DND-41 (cell line): ENCODE measurements around the gene STOML2.

ENCODE experiments used
- ATAC-seq: fragments of 200-7000 bp; cut with Tn5 transposase; 3 replicates; pipeline ENCODE4 v1.9.1; 2021; ENCODE audit warnings: low read depth; ENCODE audit not compliant: insufficient read depth
- DNase-seq: peaks from one replicate; pipeline ENCODE4 v3.0.0-alpha.2; 2020
- H2AFZ ChIP-seq: 2 replicates; pipeline ENCODE4 v1.6.0; 2012; ENCODE audit warnings: low read depth, low read length
- H3K27ac ChIP-seq: 2 replicates; pipeline ENCODE4 v1.5.1; 2012; ENCODE audit warnings: low read length, inconsistent platforms
- H3K27me3 ChIP-seq: fragments of 200-600 bp; sonication (generic); 2 replicates; pipeline ENCODE4 v1.6.0; 2012; ENCODE audit warnings: low read length, mild to moderate bottlenecking, inconsistent platforms; ENCODE audit not compliant: insufficient read depth, poor library complexity
- H3K36me3 ChIP-seq: 2 replicates; pipeline ENCODE4 v1.5.1; 2012; ENCODE audit warnings: low read length, inconsistent platforms; ENCODE audit not compliant: insufficient read depth
- H3K4me1 ChIP-seq: 2 replicates; pipeline ENCODE4 v1.5.1; 2012; ENCODE audit warnings: mild to moderate bottlenecking, low read length; ENCODE audit not compliant: insufficient read depth
- H3K4me2 ChIP-seq: 2 replicates; pipeline ENCODE4 v1.6.0; 2012; ENCODE audit warnings: mild to moderate bottlenecking, moderate library complexity, low read length, inconsistent platforms; ENCODE audit not compliant: insufficient read depth
- H3K4me3 ChIP-seq, 2 experiments: fragments of 200-600 bp in 1 of 2; shearing (Covaris generic) in 1 of 2; 2 replicates each; pipeline ENCODE4 v1.5.1; 2012 to 2016; ENCODE audit warnings: inconsistent platforms in 2 of 2, low read length in 2 of 2, mild to moderate bottlenecking in 2 of 2, low read depth in 1 of 2, moderate library complexity in 1 of 2
- H3K79me2 ChIP-seq: 2 replicates; pipeline ENCODE4 v1.6.0; 2012; ENCODE audit warnings: low read length, inconsistent platforms; ENCODE audit not compliant: insufficient read depth
- H3K9ac ChIP-seq: 2 replicates; pipeline ENCODE4 v1.6.0; 2012; ENCODE audit warnings: low read depth, mild to moderate bottlenecking, inconsistent platforms, low read length, moderate library complexity
- H3K9me3 ChIP-seq: 2 replicates; pipeline ENCODE4 v1.5.1; 2012; ENCODE audit warnings: low read length, moderate library complexity, mild to moderate bottlenecking, inconsistent platforms; ENCODE audit not compliant: insufficient read depth, severe bottlenecking
- H4K20me1 ChIP-seq: 2 replicates; pipeline ENCODE4 v1.6.0; 2012; ENCODE audit warnings: low read length; ENCODE audit not compliant: insufficient read depth
- CTCF ChIP-seq: IDR thresholded peaks from 2 replicates; pipeline ENCODE4 v1.5.1; 2012; ENCODE audit warnings: borderline replicate concordance, low read length, moderate library complexity, mild to moderate bottlenecking; ENCODE audit not compliant: poor library complexity, severe bottlenecking; ENCODE audit errors: extremely low read depth
- EZH2 ChIP-seq: IDR thresholded peaks from 3 replicates; pipeline ENCODE4 v1.6.1; 2012; ENCODE audit warnings: borderline replicate concordance, low read depth, mild to moderate bottlenecking, moderate library complexity, low read length, inconsistent platforms; ENCODE audit not compliant: severe bottlenecking

STOML2 gene

GRCh38 chr9:35111001-35111933 lies 8.3 kb upstream of the STOML2 start:
- Histone ChIP-seq H3K79me2 (no peaks in the 10 kb centered on the region), H2AFZ (peak overlapping the region; percentile 62), H3K27ac (peak overlapping the region; percentile 26; the same call in 1 of the 2 replicates), H3K4me1 (peaks cover 45% of the 10 kb centered on the region), H3K4me3 (peak overlapping the region; percentile 16 to 57; a peak in 3 of 4 replicates), H3K36me3 (no peaks in the 10 kb centered on the region; the same call in 1 of the 2 replicates), H3K9me3 (no peaks in the 10 kb centered on the region), H3K4me2 (peak overlapping the region; percentile 79), H4K20me1 (no peaks in the 10 kb centered on the region), H3K27me3 (no peaks in the 10 kb centered on the region), H3K9ac (peak overlapping the region; percentile 55)
- no peak for TF ChIP-seq CTCF
- TF ChIP-seq EZH2, result no peak
- ATAC-seq (peak; percentile 75), DNase-seq (peak; percentile 95)

- Histone ChIP-seq H3K4me3 (peak overlapping the region in 1 of 2 experiments; percentile 57; a peak in 2 of 4 replicates), H3K27me3 (no peaks in the 10 kb centered on the region), H3K9me3 (no peaks in the 10 kb centered on the region), H4K20me1 (no peaks in the 10 kb centered on the region), H3K4me1 (peaks cover 38% of the 10 kb centered on the region), H2AFZ (no peak overlapping the region), H3K4me2 (peak overlapping the region; percentile 79), H3K36me3 (no peaks in the 10 kb centered on the region; the same call in 1 of the 2 replicates), H3K79me2 (no peaks in the 10 kb centered on the region), H3K27ac (no peak overlapping the region), H3K9ac (peak overlapping the region; percentile 55; the same call in 1 of the 2 replicates)
- TF ChIP-seq EZH2 (no peak), CTCF (no peak)
- ATAC-seq (no peak), DNase-seq (no peak)
Measured at GRCh38 chr9:35110327-35110761, 7.4 kb upstream of the STOML2 start.

- H2AFZ ChIP-seq, result no peak overlapping the region
- TF ChIP-seq EZH2 (no peak), CTCF (no peak)
- H3K27me3 ChIP-seq, result no peaks in the 10 kb centered on the region
- H3K9ac ChIP-seq, result no peak overlapping the region
- H3K4me1 ChIP-seq, result peaks cover 28% of the 10 kb centered on the region
- H3K9me3 ChIP-seq, result no peaks in the 10 kb centered on the region
- H4K20me1 ChIP-seq, result no peaks in the 10 kb centered on the region
- no peaks in the 10 kb centered on the region for H3K79me2 ChIP-seq
- ATAC-seq (no peak), DNase-seq (no peak)
- H3K4me3 ChIP-seq, result no peak overlapping the region
- no peak overlapping the region for H3K27ac ChIP-seq
- H3K4me2 ChIP-seq, result no peak overlapping the region
- H3K36me3 ChIP-seq, result no peaks in the 10 kb centered on the region; the same call in 1 of the 2 replicates
Measured at GRCh38 chr9:35108946-35109575, 6.1 kb upstream of the STOML2 start.
